SH-SY5Y (cell line): ENCODE measurements around the gene RUNX3.

Source experiments
- GATA2 ChIP-seq: IDR thresholded peaks from 2 replicates; pipeline ENCODE4 v1.6.1; 2011; ENCODE audit warnings: mild to moderate bottlenecking, low read depth, low read length
- GATA3 ChIP-seq: IDR thresholded peaks from 2 replicates; pipeline ENCODE4 v1.6.1; 2011; ENCODE audit warnings: low read depth, mild to moderate bottlenecking, low read length, moderate library complexity

Gene RUNX3

GRCh38 chr1:24932725-24933294 lies 2.7 kb upstream of the RUNX3 start:
- no peak for TF ChIP-seq GATA2
- TF ChIP-seq GATA3: no peak

- TF ChIP-seq GATA2: no peak
- TF ChIP-seq GATA3: no peak
These were observed 2.2 kb upstream of the RUNX3 start for GRCh38 chr1:24932284-24932683.

GRCh38 chr1:24931468-24932231 lies 1.6 kb upstream of the RUNX3 start:
- no peak for TF ChIP-seq GATA3
- no peak for TF ChIP-seq GATA2

- TF ChIP-seq GATA3 (no peak), GATA2 (no peak)
These were observed 1.0 kb upstream of the RUNX3 start for GRCh38 chr1:24931146-24931467.

- TF ChIP-seq GATA3: no peak
- no peak for TF ChIP-seq GATA2
These were observed 447 bp downstream of the RUNX3 start for GRCh38 chr1:24929398-24930259.

GRCh38 chr1:24928689-24929397 lies 1.2 kb downstream of the RUNX3 start:
- no peak for TF ChIP-seq GATA2
- TF ChIP-seq GATA3: no peak

GRCh38 chr1:24927988-24928688 lies 1.9 kb downstream of the RUNX3 start:
- TF ChIP-seq GATA2 (no peak), GATA3 (no peak)

- no peak for TF ChIP-seq GATA2
- TF ChIP-seq GATA3: no peak
These were observed 2.6 kb downstream of the RUNX3 start for GRCh38 chr1:24927473-24927872.

GRCh38 chr1:24926563-24927249 lies 3.4 kb downstream of the RUNX3 start:
- TF ChIP-seq GATA3 (no peak), GATA2 (no peak)

- TF ChIP-seq GATA3 (no peak), GATA2 (no peak)
These were observed 4.1 kb downstream of the RUNX3 start for GRCh38 chr1:24925963-24926362.

- TF ChIP-seq GATA2: no peak
These were observed 4.8 kb downstream of the RUNX3 start for GRCh38 chr1:24925082-24925779.

GRCh38 chr1:24923485-24924113 lies 6.5 kb downstream of the RUNX3 start:
- no peak for TF ChIP-seq GATA2
